ENCODE results near the gene RBP3.

DNA sequence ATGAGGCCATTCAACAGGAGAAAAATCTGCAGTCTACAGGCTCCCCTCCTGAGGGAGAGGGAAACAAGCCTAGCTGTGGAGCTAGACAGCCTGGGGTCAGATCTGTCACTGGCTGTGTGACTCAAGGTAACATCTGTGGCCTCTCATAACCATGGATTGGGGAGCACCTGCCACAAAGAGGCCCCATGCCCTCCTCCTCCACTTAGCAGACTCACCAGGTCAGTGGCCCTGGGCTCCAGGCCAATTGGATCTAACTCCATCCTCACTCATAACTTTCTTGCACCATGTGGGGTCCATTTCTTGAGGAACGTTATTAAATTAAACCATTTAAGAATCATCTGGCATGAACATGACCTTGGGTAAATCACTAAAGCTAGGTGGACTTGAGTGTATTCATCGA, 46.3 kb upstream of the RBP3 start:
- TF ChIP-seq, protein P1, sequence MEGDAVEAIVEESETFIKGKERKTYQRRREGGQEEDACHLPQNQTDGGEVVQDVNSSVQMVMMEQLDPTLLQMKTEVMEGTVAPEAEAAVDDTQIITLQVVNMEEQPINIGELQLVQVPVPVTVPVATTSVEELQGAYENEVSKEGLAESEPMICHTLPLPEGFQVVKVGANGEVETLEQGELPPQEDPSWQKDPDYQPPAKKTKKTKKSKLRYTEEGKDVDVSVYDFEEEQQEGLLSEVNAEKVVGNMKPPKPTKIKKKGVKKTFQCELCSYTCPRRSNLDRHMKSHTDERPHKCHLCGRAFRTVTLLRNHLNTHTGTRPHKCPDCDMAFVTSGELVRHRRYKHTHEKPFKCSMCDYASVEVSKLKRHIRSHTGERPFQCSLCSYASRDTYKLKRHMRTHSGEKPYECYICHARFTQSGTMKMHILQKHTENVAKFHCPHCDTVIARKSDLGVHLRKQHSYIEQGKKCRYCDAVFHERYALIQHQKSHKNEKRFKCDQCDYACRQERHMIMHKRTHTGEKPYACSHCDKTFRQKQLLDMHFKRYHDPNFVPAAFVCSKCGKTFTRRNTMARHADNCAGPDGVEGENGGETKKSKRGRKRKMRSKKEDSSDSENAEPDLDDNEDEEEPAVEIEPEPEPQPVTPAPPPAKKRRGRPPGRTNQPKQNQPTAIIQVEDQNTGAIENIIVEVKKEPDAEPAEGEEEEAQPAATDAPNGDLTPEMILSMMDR (IDR thresholded peaks at IDR 0.05), result no peak
- no peak for TF ChIP-seq POLR2A (IDR thresholded peaks at IDR 0.05)

All from stomach (tissue), 4 donors.